ENCODE results near the gene ADGRL3.

DNA sequence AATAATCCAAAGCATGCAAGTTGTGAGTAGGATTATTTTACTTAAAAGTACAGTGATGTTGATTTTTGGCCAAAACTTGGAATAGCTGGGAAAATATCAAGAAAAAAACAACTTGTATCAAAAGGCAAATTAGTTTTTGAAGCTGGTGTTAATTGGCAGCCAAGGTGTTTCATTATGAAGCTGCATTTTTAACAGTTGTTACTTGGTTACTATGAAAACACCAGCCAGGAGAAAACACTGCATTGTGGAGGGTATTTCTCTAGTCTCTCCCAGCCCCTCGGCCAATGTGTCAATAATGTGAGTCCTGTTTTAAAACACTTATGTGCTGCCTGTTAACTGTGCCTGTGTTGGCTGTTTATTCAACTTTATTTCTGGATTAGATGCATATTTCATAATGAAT lies 733.4 kb downstream of the ADGRL3 start:
- no peak for TF ChIP-seq ZNF8 (CRISPR knock-in tag; IDR thresholded peaks at IDR 0.05)
- TF ChIP-seq, protein P1, sequence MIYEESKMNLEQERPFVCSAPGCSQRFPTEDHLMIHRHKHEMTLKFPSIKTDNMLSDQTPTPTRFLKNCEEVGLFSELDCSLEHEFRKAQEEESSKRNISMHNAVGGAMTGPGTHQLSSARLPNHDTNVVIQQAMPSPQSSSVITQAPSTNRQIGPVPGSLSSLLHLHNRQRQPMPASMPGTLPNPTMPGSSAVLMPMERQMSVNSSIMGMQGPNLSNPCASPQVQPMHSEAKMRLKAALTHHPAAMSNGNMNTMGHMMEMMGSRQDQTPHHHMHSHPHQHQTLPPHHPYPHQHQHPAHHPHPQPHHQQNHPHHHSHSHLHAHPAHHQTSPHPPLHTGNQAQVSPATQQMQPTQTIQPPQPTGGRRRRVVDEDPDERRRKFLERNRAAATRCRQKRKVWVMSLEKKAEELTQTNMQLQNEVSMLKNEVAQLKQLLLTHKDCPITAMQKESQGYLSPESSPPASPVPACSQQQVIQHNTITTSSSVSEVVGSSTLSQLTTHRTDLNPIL (CRISPR knock-in tag; IDR thresholded peaks at IDR 0.05; ENCODE audit: low read depth): no peak
